Fibroblast of lung (primary cell): ENCODE data around the gene JAZF1. TPM values are rescaled to one million over a fixed set of nuclear protein-coding genes. Genes with fewer than 3 reads are reported as not detected.

ENCODE experiments used
- DNase-seq, 2 donors: peaks; one replicate each; pipeline versions ENCODE4 v3.0.0 to v3.0.0-alpha.2; 2010; ENCODE audit warnings: low read depth in 2 of 2
- H2AFZ ChIP-seq: 2 replicates; pipeline ENCODE4 v1.5.1; 2012; ENCODE audit warnings: low read length, control low read depth, inconsistent platforms
- H3K27ac ChIP-seq: 2 replicates; pipeline ENCODE4 v1.5.1; 2011; ENCODE audit warnings: low read length, control low read depth; ENCODE audit not compliant: insufficient read depth
- H3K27me3 ChIP-seq: 2 replicates; pipeline ENCODE4 v1.5.1; 2011; ENCODE audit warnings: mild to moderate bottlenecking, low read length; ENCODE audit not compliant: control insufficient read depth, insufficient read depth
- H3K36me3 ChIP-seq: 2 replicates; pipeline ENCODE4 v1.5.1; 2011; ENCODE audit warnings: low read length; ENCODE audit not compliant: control insufficient read depth, insufficient read depth
- H3K4me1 ChIP-seq: 2 replicates; pipeline ENCODE4 v1.5.1; 2011; ENCODE audit warnings: low read length; ENCODE audit not compliant: control insufficient read depth, insufficient read depth; ENCODE audit errors: extremely low read depth
- H3K4me2 ChIP-seq: 2 replicates; pipeline ENCODE4 v1.5.1; 2011; ENCODE audit warnings: low read length, control low read depth; ENCODE audit not compliant: insufficient read depth; ENCODE audit errors: extremely low read depth
- H3K4me3 ChIP-seq, 4 experiments: fragments of 200-600 bp in 1 of 4; sonication (generic) in 1 of 4; replicated peaks in 1 of 4; 2 replicates each; pipeline ENCODE4 v1.5.1; 2011 to 2016; ENCODE audit warnings: low read length in 4 of 4, low read depth in 3 of 4, mild to moderate bottlenecking in 3 of 4, control low read depth in 2 of 4, inconsistent platforms in 1 of 4, mixed read lengths in 1 of 4; ENCODE audit not compliant: insufficient read depth in 1 of 4; ENCODE audit errors: control extremely low read depth in 1 of 4
- H3K79me2 ChIP-seq: 2 replicates; pipeline ENCODE4 v1.5.1; 2012; ENCODE audit warnings: mild to moderate bottlenecking, low read length, inconsistent platforms; ENCODE audit not compliant: control insufficient read depth, insufficient read depth
- H3K9ac ChIP-seq: 2 replicates; pipeline ENCODE4 v1.5.1; 2011; ENCODE audit warnings: mild to moderate bottlenecking, low read length, control low read depth; ENCODE audit not compliant: insufficient read depth
- H3K9me3 ChIP-seq: 2 replicates; pipeline ENCODE4 v1.5.1; 2012; ENCODE audit warnings: low read depth, low read length; ENCODE audit not compliant: control insufficient read depth, insufficient read depth
- H4K20me1 ChIP-seq: 2 replicates; pipeline ENCODE4 v1.5.1; 2011; ENCODE audit warnings: low read length; ENCODE audit not compliant: control insufficient read depth, insufficient read depth; ENCODE audit errors: extremely low read depth
- EZH2 ChIP-seq: IDR thresholded peaks from 2 replicates; pipeline ENCODE4 v1.5.1; 2012; ENCODE audit warnings: low read length, control low read depth, mild to moderate bottlenecking; ENCODE audit errors: missing control alignments
- polyA plus RNA-seq, 2 donors: library from polyadenylated mRNA; depleted of rRNA in 1 of 2; stranded (reverse) in 1 of 2; unstranded in 1 of 2; fragments of >200 nt; gene quantifications; 2 replicates each; pipeline ENCODE4 v1.2.1, GENCODE V29; 2011 to 2012; ENCODE audit warnings: missing spikeins in 1 of 2
- total RNA-seq: library from RNA; depleted of rRNA; stranded (reverse); fragments of >200 nt; gene quantifications from 2 replicates; pipeline ENCODE4 v1.2.1, GENCODE V29; 2014
- TF ChIP-seq, protein P1 (sequence below), 2 donors: IDR thresholded peaks in 1 of 2; conservative IDR thresholded peaks in 1 of 2; 1 replicate in 1 of 2; 2 replicates in 1 of 2; pipeline ENCODE4 v1.5.1; 2011 to 2012; ENCODE audit warnings: low read length in 2 of 2, control low read depth in 1 of 2, inconsistent platforms in 1 of 2, low read depth in 1 of 2, mild to moderate bottlenecking in 1 of 2

The JAZF1 gene
- total and polyA plus RNA-seq, 2 donors (not counting 1 experiment from before 2014, with no cell fraction given) = 9.1 to 9.3 TPM

DNA sequence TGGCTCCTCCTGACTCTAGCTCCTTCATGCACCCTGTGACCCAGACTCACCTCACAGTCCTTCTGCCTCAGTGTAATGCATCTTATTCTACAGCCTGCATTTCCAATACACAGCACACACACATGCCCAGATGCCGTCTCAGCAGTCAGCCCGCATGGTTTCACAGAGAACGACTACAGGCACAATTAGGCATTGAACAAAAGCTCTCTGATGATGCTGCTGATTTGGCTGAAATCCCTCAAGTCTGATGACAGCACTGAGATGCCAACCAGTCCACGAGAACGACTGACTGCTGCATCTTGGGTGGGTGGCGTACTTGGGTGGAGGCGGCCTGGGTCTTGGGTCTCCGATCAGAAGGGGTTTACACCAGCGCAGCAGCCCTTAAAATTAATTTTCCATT is 240.3 kb downstream of the JAZF1 start:
- H3K4me1 ChIP-seq = no peaks in the 10 kb centered on the region

DNA sequence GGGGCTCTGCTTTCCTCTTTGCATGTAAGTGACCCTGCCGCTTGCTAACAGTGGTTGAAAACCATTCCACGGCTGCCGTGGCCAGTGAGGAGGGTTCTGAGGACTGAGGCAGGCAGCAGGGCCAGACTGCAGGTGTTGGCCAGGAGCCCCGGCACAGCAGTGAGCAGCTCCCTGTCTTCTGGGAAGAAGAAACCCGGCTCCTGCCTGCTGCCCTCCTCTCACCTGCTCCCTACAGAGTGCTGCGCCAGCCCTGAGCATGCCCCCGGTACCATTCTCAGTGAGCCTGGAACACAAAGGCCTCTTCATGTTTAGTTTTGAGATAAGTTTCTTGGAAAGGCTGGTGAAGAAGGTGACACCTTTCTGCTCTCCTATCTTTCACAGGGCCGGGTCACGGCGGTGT is 240.7 kb downstream of the JAZF1 start:
- Histone ChIP-seq H3K36me3 (no peaks in the 10 kb centered on the region), H3K27ac (no peak overlapping the region), H3K79me2 (no peaks in the 10 kb centered on the region), H3K27me3 (no peaks in the 10 kb centered on the region), H3K4me3 (no peak overlapping the region), H3K9ac (no peak overlapping the region), H3K4me1 (no peaks in the 10 kb centered on the region), H2AFZ (no peak overlapping the region), H3K4me2 (no peak overlapping the region), H3K9me3 (no peaks in the 10 kb centered on the region), H4K20me1 (no peaks in the 10 kb centered on the region)
- TF ChIP-seq, protein P1, sequence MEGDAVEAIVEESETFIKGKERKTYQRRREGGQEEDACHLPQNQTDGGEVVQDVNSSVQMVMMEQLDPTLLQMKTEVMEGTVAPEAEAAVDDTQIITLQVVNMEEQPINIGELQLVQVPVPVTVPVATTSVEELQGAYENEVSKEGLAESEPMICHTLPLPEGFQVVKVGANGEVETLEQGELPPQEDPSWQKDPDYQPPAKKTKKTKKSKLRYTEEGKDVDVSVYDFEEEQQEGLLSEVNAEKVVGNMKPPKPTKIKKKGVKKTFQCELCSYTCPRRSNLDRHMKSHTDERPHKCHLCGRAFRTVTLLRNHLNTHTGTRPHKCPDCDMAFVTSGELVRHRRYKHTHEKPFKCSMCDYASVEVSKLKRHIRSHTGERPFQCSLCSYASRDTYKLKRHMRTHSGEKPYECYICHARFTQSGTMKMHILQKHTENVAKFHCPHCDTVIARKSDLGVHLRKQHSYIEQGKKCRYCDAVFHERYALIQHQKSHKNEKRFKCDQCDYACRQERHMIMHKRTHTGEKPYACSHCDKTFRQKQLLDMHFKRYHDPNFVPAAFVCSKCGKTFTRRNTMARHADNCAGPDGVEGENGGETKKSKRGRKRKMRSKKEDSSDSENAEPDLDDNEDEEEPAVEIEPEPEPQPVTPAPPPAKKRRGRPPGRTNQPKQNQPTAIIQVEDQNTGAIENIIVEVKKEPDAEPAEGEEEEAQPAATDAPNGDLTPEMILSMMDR (conservative IDR thresholded peaks at IDR 0.05 in 1 of 2, IDR thresholded peaks at IDR 0.05 in 1 of 2; ENCODE audit: low read depth in 1 of 2, low read length in 2 of 2) = no peak
- no peak for TF ChIP-seq EZH2
- DNase-seq = no peak

More for the DNA sequence above, 240.3 kb downstream of the JAZF1 start:
- Histone ChIP-seq H3K4me3 (no peak overlapping the region), H2AFZ (no peak overlapping the region), H3K27me3 (no peaks in the 10 kb centered on the region), H3K9ac (no peak overlapping the region), H4K20me1 (no peaks in the 10 kb centered on the region), H3K27ac (no peak overlapping the region), H3K4me2 (no peak overlapping the region), H3K36me3 (no peaks in the 10 kb centered on the region), H3K9me3 (no peaks in the 10 kb centered on the region), H3K79me2 (no peaks in the 10 kb centered on the region)
- no peak for DNase-seq
- no peak for TF ChIP-seq EZH2
- TF ChIP-seq, protein P1 (conservative IDR thresholded peaks at IDR 0.05 in 1 of 2, IDR thresholded peaks at IDR 0.05 in 1 of 2; ENCODE audit: low read depth in 1 of 2, low read length in 2 of 2) = no peak

DNA sequence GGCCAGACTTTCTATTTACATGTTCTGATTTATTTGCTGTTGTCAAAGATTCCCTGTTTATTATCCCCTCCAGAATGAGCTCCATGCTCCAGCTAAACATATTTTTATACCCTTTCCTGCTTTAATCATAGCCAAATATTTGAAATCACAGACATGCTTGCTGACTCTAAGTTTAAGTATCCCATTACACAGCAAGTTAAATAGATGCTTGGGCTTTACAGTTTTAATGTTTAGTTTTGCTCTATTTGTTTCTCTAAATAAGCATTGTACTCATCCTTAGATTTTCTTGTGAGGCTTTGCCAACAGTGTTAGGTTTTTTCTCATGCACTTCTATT is 243.9 kb downstream of the JAZF1 start:
- Histone ChIP-seq H3K9ac (no peak overlapping the region), H3K36me3 (no peaks in the 10 kb centered on the region), H3K79me2 (no peaks in the 10 kb centered on the region), H3K4me1 (no peaks in the 10 kb centered on the region), H4K20me1 (no peaks in the 10 kb centered on the region), H3K9me3 (no peaks in the 10 kb centered on the region), H3K27me3 (no peaks in the 10 kb centered on the region), H3K4me3 (no peak overlapping the region), H3K4me2 (no peak overlapping the region), H3K27ac (no peak overlapping the region), H2AFZ (no peak overlapping the region)
- DNase-seq = no peak
- TF ChIP-seq, protein P1 (conservative IDR thresholded peaks at IDR 0.05 in 1 of 2, IDR thresholded peaks at IDR 0.05 in 1 of 2; ENCODE audit: low read depth in 1 of 2, low read length in 2 of 2) = no peak
- no peak for TF ChIP-seq EZH2
